AG04449 (cell line): ENCODE measurements around the gene EID3.

Source experiments
- CTCF ChIA-PET: fragments of 350-600 bp; formaldehyde crosslinking; extraction: SDS; loops from one replicate; lab custom pipeline; 2021; ENCODE audit warnings: antibody characterized with exemption; lab: Yijun Ruan, JAX
- POLR2A ChIA-PET: fragments of 400-600, 350-600 bp; formaldehyde crosslinking; extraction: SDS; loops from one replicate; lab custom pipeline; 2020; ENCODE audit warnings: antibody characterized with exemption, inconsistent platforms; lab: Yijun Ruan, JAX
- DNase-seq: peaks from one replicate; pipeline ENCODE4 v3.0.0-alpha.2; 2010; ENCODE audit warnings: low read depth, low spot score
- H3K4me3 ChIP-seq: 2 replicates; pipeline ENCODE4 v1.5.1; 2011; ENCODE audit warnings: low read depth, mild to moderate bottlenecking, control low read depth, low read length
- CTCF ChIP-seq: IDR thresholded peaks from one replicate; pipeline ENCODE4 v1.5.1; 2011; ENCODE audit warnings: mild to moderate bottlenecking, moderate library complexity, low read length, control low read depth, inconsistent platforms; ENCODE audit not compliant: insufficient read depth; ENCODE audit errors: missing control alignments

EID3 gene

GRCh38 chr12:104297477-104298113 is 5.9 kb upstream of the EID3 start:
- H3K4me3 ChIP-seq, result no peak overlapping the region
- ChIA-PET POLR2A (no interaction called here), CTCF (interaction anchor here (1.1 to 3.1 kb wide), 3 partner anchors 10 to 95 kb away, joined by 3 to 19 read pairs (median 4); no protein-coding TSS in a partner anchor)
- TF ChIP-seq CTCF, result no peak
- no peak for DNase-seq

GRCh38 chr12:104299842-104300481 is 3.6 kb upstream of the EID3 start:
- no peak for TF ChIP-seq CTCF
- DNase-seq, result no peak
- H3K4me3 ChIP-seq, result no peak overlapping the region
- ChIA-PET CTCF (interaction anchor here (0.6 to 3.1 kb wide), 6 partner anchors 8 to 634 kb away, joined by 3 to 19 read pairs (median 4); partner anchors contain the start of gene TXNRD1), POLR2A (interaction anchor here (1.2 kb wide), 1 partner anchor 80 kb away, joined by 3 read pairs; no protein-coding TSS in a partner anchor)

DNA sequence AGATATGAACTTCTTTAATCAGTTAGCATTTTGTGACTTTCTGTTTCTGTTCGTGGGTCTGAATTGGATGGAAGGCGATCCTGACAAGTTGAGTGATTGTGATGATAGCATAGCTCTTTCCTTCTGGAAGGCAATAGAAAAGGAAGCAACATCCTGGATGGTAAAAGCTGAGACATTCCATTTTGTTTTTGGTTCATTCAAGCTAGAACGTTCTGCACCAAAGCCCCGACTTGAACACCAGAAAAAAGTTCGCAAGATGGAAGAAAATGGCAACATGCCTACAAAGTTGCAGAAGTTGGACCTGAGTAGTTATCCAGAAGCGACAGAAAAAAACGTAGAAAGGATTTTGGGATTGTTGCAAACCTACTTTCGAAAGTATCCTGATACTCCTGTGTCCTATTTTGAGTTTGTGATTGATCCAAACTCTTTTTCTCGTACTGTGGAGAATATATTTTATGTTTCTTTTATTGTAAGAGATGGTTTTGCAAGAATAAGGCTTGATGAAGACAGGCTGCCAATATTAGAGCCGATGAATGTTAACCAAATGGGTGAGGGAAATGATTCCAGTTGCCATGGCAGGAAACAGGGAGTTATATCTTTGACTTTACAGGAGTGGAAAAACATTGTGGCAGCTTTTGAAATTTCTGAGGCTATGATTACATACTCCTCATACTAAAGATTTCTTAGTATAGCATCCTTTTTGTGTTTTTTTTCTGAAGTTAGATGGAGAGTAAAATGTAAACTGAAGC is 896 bp downstream of the EID3 start:
- peak overlapping the region; percentile 54 for H3K4me3 ChIP-seq
- TF ChIP-seq CTCF, result no peak
- no peak for DNase-seq
- POLR2A ChIA-PET, result interaction anchor here (1.4 to 3.8 kb wide), 2 partner anchors 17 to 85 kb away, joined by 5 to 16 read pairs; no protein-coding TSS in a partner anchor
- CTCF ChIA-PET, result interaction anchor here (0.8 to 1.9 kb wide), 5 partner anchors 10 to 103 kb away, joined by 3 to 5 read pairs (median 3); no protein-coding TSS in a partner anchor

GRCh38 chr12:104305349-104305748 is 1.8 kb downstream of the EID3 start:
- no peak for DNase-seq
- ChIA-PET CTCF (interaction anchor here (1.9 kb wide), 1 partner anchor 9 kb away, joined by 5 read pairs; no protein-coding TSS in a partner anchor), POLR2A (no interaction called here)
- TF ChIP-seq CTCF, result no peak
- H3K4me3 ChIP-seq, result no peak overlapping the region

DNA sequence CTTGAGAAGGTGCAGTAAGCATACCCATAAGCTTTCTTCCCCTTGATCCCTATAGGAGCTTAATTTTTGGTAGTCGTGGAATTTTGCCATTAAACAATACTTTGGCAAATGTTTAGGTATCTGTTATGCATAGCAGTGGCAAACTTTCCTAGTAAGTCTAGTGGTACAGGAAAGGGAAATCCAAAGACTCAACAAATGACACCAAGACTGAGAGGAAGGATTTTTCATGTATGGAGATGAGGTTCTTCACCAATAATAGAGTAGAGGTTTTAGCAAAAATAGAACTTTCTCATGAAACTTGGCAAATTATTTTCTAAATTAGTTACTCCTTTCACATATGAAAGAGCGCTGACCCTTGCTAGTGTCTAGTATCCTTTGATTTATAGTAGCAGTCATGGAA is 2.8 kb downstream of the EID3 start:
- ChIA-PET POLR2A (no interaction called here), CTCF (interaction anchor here (1.0 to 2.1 kb wide), 2 partner anchors 90 to 106 kb away, joined by 5 to 7 read pairs; partner anchors contain the start of gene TXNRD1)
- no peak overlapping the region for H3K4me3 ChIP-seq
- TF ChIP-seq CTCF, result no peak
- DNase-seq, result no peak
